HTR-8/SVneo (cell line): ENCODE data around the gene USP35.

Experiments
- DNase-seq: peaks from one replicate; pipeline ENCODE4 v3.0.0; 2011; ENCODE audit warnings: low spot score, mixed read lengths; ENCODE audit not compliant: insufficient read length
- FAIRE-seq: peaks from 2 replicates; lab custom pipeline; 2011; peaks lifted over from hg19 to GRCh38; lab: Jason Lieb, UNC

Gene USP35, protein sequence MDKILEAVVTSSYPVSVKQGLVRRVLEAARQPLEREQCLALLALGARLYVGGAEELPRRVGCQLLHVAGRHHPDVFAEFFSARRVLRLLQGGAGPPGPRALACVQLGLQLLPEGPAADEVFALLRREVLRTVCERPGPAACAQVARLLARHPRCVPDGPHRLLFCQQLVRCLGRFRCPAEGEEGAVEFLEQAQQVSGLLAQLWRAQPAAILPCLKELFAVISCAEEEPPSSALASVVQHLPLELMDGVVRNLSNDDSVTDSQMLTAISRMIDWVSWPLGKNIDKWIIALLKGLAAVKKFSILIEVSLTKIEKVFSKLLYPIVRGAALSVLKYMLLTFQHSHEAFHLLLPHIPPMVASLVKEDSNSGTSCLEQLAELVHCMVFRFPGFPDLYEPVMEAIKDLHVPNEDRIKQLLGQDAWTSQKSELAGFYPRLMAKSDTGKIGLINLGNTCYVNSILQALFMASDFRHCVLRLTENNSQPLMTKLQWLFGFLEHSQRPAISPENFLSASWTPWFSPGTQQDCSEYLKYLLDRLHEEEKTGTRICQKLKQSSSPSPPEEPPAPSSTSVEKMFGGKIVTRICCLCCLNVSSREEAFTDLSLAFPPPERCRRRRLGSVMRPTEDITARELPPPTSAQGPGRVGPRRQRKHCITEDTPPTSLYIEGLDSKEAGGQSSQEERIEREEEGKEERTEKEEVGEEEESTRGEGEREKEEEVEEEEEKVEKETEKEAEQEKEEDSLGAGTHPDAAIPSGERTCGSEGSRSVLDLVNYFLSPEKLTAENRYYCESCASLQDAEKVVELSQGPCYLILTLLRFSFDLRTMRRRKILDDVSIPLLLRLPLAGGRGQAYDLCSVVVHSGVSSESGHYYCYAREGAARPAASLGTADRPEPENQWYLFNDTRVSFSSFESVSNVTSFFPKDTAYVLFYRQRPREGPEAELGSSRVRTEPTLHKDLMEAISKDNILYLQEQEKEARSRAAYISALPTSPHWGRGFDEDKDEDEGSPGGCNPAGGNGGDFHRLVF

DNA sequence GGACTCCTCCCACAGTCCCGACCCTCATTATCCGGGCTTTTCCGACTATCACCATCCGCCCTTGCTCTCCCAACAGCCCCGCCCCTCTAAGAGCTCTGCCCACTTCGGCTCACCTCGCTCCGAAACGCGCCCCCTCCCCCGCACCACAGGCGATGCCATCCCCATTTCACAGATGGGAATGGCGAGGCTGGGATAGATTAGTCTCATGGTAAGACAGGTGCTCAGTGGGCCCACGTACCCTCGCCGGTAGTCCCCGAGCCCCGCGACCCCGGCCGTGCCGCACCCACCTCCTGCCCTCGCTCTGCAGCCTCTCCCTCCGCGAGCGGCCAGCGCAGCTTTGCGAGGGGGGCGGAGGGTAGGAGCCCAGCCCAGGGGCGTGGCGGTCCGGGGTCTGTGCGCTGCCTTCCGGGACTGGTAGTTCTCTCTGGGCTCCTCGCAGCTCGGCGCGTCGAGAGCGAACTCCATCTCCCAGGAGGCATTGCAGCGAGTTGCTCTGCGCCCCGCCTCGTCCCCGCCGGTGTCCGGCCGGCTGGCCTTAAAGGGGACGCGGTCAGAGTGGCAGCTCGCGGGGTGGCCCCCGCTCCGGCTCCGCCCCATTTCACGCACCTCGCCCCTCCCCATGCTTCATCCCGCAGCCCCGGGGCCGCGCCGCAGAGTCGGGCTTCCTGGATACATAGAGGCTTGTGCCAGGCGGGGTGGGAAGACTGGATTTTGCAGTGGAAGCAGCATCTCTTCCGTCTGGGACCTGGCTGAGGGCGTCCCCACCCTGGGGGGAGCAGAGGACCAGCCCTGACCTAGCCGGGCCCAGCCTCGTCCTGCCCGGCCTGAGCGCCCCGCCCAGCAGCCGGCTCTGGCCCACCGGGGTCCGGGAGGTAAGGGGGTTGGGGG, at the start of gene USP35, which contains the start of gene KCTD21:
USP35 (plus strand) TSS at position 634 of the 888 bp plus-strand sequence. CDS start 7,327 bp downstream, outside the sequence.
KCTD21 (minus strand) TSS at position 341 of the 888 bp plus-strand sequence. CDS start 14,072 bp downstream, outside the sequence.
- DNase-seq, result peak; percentile 98
- FAIRE-seq, result peak; percentile 94

DNA sequence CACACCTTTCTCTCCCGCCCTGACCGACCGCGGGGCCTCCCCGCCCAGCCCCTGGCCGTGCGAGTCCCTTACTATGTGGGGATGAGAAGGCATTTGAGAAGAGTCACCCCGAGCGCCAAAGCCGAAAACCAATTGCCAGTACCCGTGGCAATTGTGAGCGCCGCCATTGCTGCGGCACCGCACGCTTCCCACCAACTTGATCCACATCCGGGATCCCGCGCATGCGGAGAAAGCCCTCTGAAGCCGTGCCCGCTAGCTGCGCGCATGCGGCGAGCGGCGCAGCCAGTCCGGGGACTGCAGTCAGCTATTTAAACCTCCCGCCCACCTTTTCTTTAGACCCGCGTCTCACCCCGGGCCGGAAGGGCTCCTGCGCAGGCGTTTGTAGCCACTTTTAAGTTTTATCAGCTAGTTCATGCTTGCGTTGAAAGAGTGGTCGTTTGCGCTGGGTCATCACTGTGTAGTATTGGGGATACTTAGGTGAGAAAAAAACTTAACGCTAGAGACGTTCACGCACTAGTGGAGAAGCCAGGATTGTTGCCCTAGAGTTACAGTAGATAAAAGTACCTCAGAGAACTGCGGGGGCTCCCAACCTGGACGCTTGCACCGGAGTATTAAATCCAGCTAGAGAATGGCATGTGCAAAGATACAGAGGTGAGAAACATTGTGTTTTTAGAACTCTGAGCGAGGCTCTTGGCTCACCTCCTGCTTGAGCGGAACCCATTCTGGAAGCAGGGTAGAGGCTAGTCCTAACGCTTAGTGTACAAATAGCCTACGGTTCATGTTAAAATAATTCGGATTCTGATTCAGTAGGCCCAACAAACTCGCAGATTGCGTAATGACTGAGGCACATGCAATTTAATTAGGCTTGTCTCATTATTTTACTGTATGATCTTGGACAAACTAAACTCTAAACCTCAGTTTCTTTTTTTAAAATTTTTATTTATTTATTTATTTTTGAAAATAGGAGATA, 49.0 kb upstream of the USP35 start, which contains the start of gene ALG8:
ALG8 (minus strand) TSS at position 205 of the 970 bp plus-strand sequence; CDS start at position 167, 38 bp downstream.
- FAIRE-seq, result peak; percentile 87
- DNase-seq, result peak; percentile 100

DNA sequence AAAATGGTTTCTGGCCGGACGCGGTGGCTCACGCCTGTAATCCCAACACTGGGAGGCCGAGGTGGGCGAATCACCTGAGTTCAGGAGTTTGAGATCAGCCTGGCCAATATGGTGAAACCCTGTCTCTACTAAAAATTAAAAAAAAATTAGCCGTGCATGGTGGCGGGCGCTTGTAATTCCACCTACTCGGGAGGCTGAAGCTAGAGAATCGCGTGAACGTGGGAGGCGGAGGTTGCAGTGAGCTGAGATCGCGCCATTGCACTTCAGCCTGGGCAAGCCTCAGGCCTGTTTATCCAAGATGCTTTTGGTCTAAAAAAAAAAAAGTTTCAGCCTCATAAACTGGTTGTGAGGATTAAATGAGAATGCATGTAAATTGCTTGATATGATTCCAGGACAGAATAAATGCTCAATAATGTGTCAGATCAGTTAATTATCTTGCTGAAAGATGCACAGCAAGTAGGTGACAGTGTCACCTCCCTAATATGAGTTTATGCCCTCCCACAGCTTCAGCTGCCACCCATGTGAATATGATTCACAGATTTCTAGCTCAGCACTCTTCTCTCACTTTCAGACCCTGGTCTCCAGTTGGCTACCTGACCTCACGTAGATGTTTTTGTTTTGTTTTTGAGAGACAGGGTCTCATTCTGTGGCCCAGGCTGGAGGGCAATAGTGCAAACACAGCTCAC, 48.2 kb upstream of the USP35 start:
- DNase-seq (no peak), FAIRE-seq (no peak)

DNA sequence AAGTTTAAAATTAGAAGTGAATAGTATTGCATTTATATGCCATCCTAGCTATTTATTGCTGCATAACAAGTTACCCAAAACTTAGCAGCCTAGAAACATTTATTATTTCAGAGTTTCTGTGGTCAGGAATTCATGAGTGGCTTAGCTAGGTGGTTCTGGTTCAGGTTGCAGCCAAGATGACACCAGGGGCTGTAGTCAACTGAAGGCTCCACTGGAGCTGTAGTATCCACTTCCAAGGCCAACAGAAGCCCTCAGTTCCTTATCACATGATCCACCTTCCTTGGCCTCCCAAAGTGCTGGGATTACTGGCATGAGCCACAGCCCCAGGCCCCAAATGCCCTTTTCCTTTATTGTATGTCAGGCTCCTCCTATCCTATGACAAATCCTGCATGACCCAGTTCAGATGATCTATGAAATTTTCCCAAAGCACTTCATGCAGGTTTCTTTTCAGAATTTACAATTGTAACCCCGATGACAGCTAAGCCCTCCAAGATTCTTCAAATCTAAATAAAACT, 43.2 kb upstream of the USP35 start:
- no peak for DNase-seq
- FAIRE-seq, result no peak

DNA sequence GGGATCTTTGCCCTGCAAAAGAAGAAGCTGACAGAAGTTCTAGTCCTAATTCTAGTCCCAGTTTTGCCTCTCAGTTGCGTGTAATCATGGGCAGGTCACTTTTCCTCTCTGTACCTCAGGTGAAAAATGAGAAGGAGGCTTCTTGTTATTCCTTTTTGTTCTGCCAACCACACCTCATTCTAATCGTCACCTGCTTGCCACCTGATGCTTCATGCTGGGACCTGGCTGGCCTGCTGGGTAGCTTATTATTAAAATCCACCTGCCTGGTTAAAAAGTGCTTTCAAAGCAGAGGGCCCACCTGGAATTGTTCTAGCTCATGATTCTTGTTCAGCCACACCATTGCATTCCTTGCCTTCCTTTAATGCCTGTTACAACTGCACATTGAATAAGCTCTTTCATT, 40.9 kb upstream of the USP35 start:
- no peak for DNase-seq
- FAIRE-seq, result no peak

DNA sequence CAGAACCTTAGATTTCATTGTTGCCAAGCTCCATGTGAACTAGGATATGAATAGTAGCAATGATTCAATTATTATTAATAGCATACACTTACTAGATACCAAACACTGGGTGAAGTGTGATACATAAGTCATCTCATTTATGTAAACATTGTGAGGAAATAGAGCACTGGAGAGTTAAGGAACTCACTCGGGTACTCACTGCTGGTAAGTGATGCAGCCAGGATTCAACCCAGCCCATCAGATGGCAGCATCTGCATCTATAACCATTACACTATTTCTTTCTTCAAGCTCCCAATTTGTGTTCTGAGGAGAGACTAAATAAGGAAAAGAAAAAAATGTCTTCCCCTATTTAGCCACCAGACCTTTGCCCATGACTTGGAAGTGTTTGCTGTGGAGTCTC, 39.1 kb upstream of the USP35 start:
- DNase-seq (no peak), FAIRE-seq (no peak)

DNA sequence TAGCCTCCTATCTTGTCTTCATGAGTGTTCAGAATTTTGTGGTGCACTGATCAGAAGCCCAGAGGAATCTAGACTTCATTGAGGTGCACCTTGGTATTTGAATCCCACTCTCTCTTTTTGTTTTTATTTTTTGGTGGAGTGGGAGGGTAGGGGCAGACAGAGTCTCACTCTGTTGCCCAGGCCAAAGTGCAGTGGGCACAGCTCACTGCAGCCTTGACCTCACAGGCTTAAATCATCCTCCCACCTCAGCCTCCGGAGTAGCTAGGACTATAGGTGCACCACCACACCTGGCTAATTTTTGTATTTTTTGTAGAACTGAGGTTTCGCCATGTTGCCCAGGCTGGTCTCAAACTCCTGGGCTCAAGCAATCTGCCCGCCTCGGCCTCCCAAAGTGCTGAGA, 38.4 kb upstream of the USP35 start:
- DNase-seq, result no peak
- FAIRE-seq, result no peak

DNA sequence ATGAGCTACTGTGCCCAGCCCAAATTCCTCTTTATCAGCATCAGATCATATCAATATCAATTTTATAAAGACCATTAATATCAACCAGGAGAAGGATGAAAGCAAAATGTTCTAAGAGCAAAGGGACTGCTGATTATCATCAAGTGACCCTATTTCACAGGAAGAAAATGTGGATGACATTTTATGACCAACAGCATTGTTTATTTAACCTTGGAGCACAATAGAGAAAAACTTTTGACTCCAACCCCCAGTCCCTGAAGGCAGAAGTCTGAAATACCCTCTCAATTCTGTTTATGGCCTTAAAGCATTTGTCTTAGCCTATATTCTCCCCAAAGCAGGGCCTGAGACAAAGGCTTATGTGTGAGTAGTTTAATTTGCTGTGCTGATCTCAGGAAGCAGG, 38.0 kb upstream of the USP35 start:
- FAIRE-seq, result no peak

DNA sequence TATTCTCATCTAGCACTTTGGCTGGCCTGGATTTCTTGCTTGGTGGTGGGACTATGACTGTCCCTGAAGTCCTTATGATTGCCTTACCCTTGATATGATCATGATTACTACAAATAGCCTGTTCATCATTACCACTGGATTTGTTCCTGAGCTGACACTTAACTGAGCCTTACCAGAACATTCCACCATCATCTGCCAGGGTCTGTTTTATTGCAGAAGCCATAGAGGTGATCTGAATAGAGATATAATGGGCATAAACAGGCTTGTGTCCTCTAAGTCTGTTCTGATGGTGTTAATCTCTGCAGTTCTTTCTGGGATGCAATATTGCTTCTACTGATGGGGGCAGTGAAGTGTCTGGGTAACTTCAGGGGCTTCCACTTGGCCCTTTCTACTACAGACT, 36.9 kb upstream of the USP35 start:
- no peak for DNase-seq
- FAIRE-seq, result no peak

More for the DNA sequence above, 38.0 kb upstream of the USP35 start:
- no peak for DNase-seq

DNA sequence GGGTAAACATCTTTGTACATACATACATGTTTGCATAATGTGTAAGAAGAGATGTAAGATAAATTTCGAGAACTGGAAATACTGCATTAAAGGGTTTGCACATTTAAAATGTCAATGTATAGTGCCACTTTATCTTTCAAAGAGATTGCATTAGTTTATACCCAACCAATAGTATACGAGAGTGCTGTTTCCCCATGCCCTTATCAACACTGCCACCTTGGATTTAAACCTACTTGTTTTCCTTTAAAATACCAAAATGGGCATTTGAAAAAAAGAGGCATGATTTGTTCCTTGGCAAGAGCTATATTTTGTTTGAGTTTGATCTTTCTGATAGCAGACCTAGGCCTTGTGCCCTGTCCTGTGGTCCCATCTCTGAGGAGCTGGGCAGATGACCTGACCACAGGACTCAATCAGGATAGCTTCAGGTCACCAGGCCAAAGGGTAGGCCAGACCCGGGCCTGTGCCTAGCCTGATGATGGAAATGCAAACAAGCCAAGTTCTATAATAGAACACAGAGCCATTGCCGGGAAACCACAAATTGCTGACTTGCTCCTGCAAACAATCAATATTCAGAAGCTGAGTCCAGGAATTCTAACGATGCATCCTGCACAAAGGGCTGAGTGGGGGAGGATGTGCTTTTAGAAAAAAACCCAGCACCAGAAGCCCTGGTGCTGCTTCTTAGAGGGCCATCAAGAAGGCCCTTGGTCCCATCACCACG, 32.4 kb upstream of the USP35 start:
- FAIRE-seq, result no peak
- no peak for DNase-seq

DNA sequence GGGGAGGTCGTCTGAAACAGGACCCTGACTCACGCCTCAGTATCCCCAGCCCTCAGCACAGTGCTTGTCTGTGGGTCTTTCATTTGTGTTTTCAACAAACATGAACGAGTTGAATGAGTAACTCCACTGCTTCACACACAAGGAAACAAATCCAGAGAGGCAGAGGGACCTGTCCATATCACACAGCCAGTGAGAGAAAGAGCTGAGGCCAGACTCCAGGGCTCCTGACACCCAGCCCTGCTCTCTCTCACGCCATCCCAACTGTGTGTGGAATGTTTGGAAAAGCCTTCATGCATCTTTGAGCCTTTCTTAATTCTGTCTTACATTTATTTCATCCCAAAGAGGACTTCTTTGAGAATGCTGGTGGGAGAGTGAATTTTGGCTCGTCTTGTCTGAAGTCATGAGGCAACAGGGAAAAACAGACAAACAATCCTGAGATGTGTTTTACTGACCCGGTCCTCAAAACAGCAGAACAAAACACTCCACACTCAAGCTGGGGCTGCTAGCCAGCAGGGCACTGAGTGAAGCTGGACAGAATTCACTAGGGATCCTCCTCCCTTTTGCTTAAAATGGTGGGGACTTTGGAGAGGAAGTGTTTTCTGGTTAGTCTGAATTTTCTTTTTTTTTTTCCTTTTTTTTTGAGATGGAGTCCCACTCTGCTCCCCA, 29.6 kb upstream of the USP35 start:
- no peak for FAIRE-seq
- no peak for DNase-seq

DNA sequence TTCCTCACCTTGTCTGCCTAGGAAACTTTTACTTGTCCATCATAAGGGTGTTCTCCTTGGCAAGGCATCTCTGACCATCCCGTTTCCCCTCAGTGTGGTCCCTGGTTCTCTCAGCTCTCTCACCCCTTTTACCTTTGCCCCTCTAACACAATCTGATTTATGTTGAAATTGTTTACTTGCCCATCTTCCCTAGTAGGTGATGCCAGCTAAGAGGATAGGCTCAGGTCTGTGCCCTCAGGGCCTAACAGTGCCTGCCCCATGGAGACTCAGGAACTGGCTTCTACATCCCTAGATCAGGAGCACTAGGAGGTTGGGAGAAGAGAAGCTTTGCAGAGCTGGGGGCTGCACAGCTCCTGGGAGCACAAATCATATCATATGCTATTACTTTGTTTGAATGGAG, 28.2 kb upstream of the USP35 start:
- FAIRE-seq, result no peak
- no peak for DNase-seq

DNA sequence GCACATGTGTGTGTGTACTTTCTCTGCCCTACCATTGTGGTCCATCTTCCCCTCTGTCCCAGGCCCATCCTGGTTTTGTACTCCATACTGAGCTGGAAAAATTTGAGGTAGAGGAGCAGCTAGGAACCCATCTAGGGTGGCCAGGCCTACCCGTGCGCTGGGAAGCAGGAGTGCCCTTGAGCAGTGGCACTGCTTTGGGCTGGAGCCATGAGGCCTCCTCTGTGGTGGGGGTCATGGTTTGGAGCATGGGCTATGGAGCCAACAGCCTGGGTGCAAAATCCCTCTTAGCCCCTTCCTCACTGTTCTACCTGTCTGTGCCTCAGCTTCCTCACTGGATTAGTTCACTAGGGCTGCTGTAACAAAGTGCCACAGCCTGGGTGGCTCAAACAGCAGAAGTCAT, 27.4 kb upstream of the USP35 start:
- no peak for FAIRE-seq
- no peak for DNase-seq

DNA sequence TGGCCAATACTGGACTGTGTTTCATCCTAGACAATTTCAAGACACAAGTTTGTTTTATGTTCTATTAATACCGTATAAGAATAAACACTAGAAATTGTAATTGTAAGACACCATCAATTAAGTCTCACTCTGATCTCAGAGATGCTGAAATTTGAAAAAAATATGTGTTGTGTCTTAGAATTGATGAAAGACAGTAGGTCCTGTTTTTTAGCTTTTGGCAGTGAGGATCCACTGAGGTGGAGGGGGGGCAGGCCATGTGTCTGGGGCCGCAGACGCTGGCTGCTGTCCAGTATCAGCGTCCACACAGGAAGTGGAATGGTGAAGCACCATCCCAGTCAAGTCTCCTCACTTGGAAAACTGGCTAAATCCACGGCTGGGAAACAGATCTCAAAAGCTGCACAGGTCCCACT, 26.8 kb upstream of the USP35 start:
- FAIRE-seq, result no peak

DNA sequence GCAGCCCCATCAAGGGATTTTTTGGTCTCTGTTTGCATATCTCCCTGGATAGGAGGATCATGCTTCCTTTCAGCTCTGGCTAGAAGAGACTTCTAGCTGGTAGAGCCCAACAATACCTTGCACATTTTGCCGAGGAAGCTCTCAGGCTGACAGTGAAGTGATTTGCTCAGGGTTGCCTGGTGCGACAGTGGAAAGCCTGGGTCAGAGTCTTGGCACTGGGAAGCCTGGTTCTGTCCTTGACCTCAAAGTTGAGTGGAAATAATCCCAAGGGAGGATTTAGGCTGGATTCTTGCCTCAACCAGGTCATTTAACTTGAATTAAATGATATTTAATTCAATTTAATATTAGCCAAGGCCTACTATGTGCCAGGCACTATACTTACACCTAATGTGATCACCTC, 24.9 kb upstream of the USP35 start:
- FAIRE-seq, result no peak
- DNase-seq, result no peak

More for the DNA sequence above, 26.8 kb upstream of the USP35 start:
- no peak for DNase-seq

DNA sequence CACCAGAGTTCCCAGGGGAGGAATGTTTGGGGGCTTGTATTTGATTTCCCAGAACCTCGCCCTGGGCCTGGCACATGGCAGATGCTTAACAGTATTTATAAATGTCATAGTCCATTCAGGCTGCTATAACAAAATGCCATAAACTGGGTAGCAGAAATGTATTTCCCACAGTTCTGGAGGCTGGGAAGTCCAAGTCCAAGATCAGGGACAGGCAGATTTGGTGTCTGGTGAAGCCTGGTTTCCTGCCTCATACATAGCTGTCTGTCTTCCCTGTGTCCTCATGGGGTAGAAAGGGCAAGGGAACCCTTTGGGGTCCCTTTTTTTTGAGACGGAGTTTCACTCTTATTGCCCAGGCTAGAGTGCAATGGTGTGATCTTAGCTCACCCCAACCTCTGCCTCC, 24.2 kb upstream of the USP35 start:
- FAIRE-seq (no peak), DNase-seq (no peak)
